NCI-H226 (cell line): ENCODE measurements around the gene ARL10.

Experiments used
- DNase-seq: peaks from one replicate; pipeline ENCODE4 v3.0.0-alpha.2; 2015

Gene ARL10, protein sequence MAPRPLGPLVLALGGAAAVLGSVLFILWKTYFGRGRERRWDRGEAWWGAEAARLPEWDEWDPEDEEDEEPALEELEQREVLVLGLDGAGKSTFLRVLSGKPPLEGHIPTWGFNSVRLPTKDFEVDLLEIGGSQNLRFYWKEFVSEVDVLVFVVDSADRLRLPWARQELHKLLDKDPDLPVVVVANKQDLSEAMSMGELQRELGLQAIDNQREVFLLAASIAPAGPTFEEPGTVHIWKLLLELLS

GRCh38 chr5:176365351-176366231 lies at the start of gene ARL10:
Gene ARL10 (plus strand): TSS chr5:176365487. CDS start chr5:176365564, 77 bp downstream.
- no peak for DNase-seq

DNA sequence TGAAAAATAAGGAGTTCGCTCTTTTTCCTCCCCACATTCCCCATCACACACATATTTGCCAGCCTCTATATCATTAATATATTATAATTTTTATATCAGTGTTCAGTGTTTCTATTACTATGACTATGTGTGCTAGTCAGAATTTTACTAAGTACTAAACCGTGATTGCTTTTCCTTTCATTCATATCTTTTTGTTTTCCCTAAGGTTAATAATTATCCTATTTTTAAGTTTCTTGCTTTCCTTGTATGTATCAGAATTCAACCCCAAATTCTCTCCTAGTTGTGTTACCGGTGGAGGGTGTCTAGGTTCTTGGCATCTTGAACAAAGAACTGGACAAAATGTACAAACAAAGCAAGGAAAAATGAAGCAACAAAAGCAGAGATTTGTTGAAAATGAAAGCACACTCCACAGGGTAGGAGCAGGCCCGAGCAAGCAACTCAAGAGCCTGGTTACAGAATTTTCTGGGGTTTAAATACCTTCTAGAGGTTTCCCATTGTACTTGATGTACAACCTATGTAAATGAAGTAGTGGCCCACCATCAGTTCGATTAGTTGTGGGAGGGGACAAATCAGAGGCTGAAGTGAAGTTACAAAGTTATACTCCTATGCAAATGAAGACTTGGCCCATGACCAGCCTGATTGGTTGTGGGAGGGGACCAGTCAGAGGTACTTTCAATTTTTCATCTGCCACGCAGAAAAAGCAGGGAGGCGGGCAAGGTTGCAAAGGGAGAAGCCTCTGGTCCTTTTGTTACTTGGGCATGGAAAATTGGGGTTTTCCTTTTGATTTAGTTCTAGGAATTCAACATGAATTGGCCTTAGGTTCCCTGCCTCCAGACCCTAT lies 47.5 kb upstream of the ARL10 start:
- DNase-seq: no peak

DNA sequence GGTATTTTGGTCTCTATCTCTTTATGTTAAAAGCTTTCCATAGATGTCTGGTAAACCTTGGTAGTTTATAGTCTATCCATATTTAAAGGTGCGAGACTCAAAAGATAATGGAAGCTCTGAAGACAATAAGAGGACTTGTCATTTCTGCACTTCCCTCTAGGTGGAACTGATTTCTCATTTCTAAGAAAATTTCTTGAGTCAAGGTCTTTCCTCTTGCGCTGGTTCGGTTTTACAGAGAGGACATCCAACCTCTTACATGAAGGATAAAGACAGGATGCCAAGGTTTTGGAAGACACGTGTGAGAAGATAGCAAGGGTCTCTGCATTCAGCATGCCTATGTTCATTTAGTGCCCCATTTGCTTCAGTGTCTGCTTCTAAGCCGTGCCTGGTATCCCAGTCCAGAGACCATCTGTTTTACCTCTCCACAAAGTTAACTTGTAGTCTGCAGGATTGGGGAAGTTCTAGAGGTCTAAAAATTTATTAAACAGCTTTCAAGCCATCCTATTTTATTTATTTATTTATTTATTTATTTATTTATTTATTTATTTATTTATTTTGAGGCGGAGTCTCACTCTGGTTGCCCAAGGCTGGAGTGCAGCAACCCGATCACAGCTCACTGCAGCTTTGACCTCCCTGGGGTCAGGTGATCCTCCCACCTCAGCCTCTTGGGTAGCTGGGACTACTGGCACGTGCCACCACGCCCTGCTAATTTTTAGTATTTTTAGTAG lies 45.3 kb upstream of the ARL10 start:
- DNase-seq: no peak

DNA sequence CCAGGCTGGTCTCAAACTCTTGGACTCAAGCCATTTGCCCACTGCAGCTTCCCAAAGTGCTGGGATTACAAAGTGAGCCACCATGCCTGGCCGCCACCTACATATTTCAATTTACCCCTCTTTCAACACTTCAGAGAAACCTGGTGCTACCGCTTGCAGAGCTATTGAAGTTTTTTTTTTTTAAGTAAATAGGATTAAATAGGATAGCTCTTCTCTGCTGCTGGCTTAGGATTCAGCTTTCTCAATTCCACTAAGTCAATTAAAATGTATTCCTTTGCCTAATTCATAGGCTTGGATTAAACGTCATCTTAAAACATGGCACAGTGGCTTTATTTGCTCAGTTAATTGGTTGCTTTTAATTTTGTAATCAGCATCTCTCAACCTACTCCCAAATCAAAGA lies 44.7 kb upstream of the ARL10 start:
- no peak for DNase-seq

DNA sequence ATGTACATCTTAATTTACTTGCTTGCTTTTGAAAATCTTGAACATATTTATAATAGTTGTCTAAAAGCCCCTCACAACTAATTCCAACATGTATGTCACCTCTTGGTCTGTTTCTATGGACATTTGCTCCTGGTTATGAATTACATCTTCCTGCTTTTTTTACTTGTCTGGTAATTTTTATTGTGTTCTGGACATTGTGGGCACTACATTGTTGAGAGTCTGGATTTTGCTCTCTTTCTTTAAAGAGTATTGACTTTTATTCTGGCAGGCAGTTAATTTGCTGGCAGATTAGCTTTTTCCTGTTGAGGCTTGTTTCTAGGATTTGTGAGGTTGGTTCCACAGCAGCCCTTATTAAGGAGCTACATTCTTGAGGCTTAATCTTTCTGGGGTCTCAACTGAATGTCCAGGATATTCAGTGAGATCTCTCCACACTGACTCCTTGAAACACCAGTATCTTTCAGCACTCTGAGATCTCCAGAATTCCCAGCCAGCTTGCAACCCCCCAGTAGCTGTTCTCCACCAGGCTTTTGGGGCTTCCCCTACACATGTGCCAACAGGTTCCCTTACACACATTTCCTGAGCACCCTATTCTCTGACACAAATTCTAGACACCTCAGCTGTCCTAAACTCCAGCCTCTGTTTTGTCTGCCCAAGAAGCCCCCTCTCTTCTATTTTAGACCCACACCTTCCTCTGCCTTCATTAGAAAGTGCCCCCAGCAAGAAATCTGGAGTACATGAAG lies 31.1 kb upstream of the ARL10 start:
- DNase-seq: no peak

DNA sequence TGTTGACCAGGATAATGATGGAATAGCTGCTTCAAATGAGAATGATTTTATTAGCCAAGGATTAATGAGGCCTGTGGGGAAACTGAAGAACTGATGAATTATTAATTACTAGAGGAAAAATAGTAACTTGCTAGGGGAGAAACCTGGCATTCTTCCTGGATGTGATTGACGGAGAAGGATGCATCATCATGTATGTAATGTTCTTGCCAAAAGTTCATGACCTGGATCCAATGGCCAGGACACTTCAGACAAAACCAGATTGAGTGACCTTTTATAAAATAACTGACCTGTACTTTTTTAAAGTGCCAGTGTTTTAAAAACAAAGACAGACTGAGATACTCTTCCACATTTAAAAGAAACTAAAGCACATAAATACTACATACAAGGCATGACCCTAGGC lies 27.4 kb upstream of the ARL10 start:
- DNase-seq: no peak

DNA sequence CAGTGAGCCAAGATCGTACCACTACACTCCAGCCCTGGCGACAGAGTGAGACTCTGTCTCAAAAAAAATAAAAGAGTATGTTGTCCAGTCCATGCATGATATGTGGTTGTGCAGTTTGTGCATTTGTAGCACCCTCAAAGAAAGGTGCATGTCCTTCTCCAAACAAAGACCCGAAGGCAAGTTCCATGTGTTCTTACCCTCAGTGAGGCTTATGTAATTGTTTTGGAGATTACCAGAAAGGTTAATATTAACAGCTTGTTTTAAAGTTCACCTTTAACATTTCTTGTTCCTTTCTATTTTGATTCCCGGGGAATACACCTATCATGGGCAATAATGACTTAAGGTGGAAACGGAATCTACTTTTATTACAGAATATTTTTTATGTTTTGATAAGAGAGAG lies 26.0 kb upstream of the ARL10 start:
- DNase-seq: no peak

- DNase-seq: no peak
Observed at GRCh38 chr5:176341325-176342157, 23.7 kb upstream of the ARL10 start.

- no peak for DNase-seq
Observed at GRCh38 chr5:176342158-176342483, 23.2 kb upstream of the ARL10 start.

DNA sequence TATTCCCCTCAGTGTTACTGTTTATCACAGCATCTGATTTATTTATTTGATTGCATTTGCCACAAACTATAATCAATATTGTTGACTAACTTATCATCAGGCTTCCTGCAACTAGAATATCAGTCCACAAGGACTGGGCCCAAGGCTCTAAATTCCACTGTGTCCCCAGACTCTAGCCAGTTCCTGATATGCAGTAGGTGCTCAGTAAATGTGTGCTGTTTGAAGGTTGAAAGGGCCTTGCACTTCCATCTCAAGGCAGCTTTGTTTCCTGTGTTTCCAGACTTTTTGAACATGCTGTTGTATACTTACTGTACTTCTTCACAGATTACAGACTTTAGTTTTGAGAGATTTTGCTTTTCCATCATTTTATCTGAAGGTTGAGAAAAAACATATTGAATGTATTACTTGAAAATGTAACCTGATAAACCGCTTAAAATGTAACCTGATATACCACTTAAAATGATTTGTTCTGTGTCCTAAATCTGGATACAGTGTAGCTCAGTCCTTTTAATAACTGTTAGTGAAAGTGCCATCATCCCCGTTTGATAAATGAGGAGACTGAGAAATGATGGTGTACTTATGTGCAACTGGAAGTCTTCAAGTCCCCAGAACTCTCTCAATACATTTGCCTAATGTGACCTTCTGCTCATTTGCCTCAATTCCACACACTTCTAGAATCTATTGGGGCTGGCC lies 22.4 kb upstream of the ARL10 start:
- no peak for DNase-seq

GRCh38 chr5:176350416-176350815 lies 14.9 kb upstream of the ARL10 start:
- no peak for DNase-seq

- no peak for DNase-seq
Observed at GRCh38 chr5:176352116-176352878, 13.0 kb upstream of the ARL10 start.

- DNase-seq: no peak
Observed at GRCh38 chr5:176353533-176353932, 11.8 kb upstream of the ARL10 start.

GRCh38 chr5:176355400-176356178 lies 9.7 kb upstream of the ARL10 start:
- DNase-seq: no peak

DNA sequence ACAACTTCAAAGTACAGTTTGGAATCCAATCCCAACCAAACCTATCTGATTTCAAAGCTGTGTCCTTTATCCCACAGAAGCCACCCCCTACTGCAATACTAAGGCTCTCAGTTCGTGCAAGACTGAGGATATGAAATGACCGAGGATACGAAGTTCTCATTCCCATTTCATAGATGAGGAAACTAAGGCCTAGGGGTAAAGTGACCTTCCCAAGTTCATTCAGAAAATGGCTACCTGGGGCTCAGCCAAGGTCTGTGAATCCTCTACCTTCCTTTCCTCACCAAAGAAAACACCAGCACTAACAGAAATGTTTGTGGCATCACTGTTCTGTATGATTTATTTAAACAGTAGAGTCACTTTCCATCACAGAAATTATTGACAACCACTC lies 9.1 kb upstream of the ARL10 start:
- no peak for DNase-seq

GRCh38 chr5:176359658-176360057 lies 5.6 kb upstream of the ARL10 start:
- DNase-seq: no peak

GRCh38 chr5:176360894-176361436 lies 4.3 kb upstream of the ARL10 start:
- no peak for DNase-seq

GRCh38 chr5:176361437-176362232 lies 3.7 kb upstream of the ARL10 start, which contains the start of gene KIAA1191:
Gene KIAA1191 (minus strand): TSS chr5:176361764. CDS start chr5:176359508, 2,256 bp downstream.
- peak; percentile 86 for DNase-seq
